ENCODE data around the gene TMEM44.
"Not testable (repeated sequence)": the region's sequence is repeated elsewhere in the genome, so short reads cannot be mapped to it uniquely, and the experiment has no call there.

TMEM44 gene

GRCh38 chr3:194632226-194632808 lies 902 bp downstream of the TMEM44 start:
- no peak for TF ChIP-seq CTCF (IDR thresholded peaks at IDR 0.05)
- TF ChIP-seq ZFX (IDR thresholded peaks at IDR 0.05; ENCODE audit: borderline replicate concordance) = no peak
- no peak overlapping the region for H3K27ac ChIP-seq

GRCh38 chr3:194631696-194632095 lies 1.5 kb downstream of the TMEM44 start:
- H3K27ac ChIP-seq = no peak overlapping the region
- no peak for TF ChIP-seq ZFX (IDR thresholded peaks at IDR 0.05; ENCODE audit: borderline replicate concordance)
- no peak for TF ChIP-seq CTCF (IDR thresholded peaks at IDR 0.05)

GRCh38 chr3:194630681-194631080 lies 2.5 kb downstream of the TMEM44 start:
- not testable (repeated sequence) for H3K27ac ChIP-seq

GRCh38 chr3:194624956-194625355 lies 8.3 kb downstream of the TMEM44 start:
- no peak overlapping the region for H3K27ac ChIP-seq
- TF ChIP-seq ZFX (IDR thresholded peaks at IDR 0.05; ENCODE audit: borderline replicate concordance) (no peak), CTCF (IDR thresholded peaks at IDR 0.05) (no peak)

- TF ChIP-seq CTCF (IDR thresholded peaks at IDR 0.05) = no peak
- no peak for TF ChIP-seq ZFX (IDR thresholded peaks at IDR 0.05; ENCODE audit: borderline replicate concordance)
- H3K27ac ChIP-seq = no peak overlapping the region
Measured at GRCh38 chr3:194623449-194624290, 9.5 kb downstream of the TMEM44 start.

GRCh38 chr3:194622621-194623340 lies 10.4 kb downstream of the TMEM44 start:
- no peak overlapping the region for H3K27ac ChIP-seq
- TF ChIP-seq ZFX (IDR thresholded peaks at IDR 0.05; ENCODE audit: borderline replicate concordance) (no peak), CTCF (IDR thresholded peaks at IDR 0.05) (no peak)

GRCh38 chr3:194621947-194622346 lies 11.3 kb downstream of the TMEM44 start:
- no peak for TF ChIP-seq CTCF (IDR thresholded peaks at IDR 0.05)
- no peak for TF ChIP-seq ZFX (IDR thresholded peaks at IDR 0.05; ENCODE audit: borderline replicate concordance)
- no peak overlapping the region for H3K27ac ChIP-seq

All from 22Rv1 (cell line).